ELF-1 (cell line): ENCODE data around the gene ESX1.
"Not testable (repeated sequence)": the region's sequence is repeated elsewhere in the genome, so short reads cannot be mapped to it uniquely, and the experiment has no call there.

ENCODE experiments used
- DNase-seq: peaks from one replicate; pipeline ENCODE4 v3.0.0-alpha.2; 2016; ENCODE audit warnings: low read depth, low spot score

The ESX1 gene

GRCh38 chrX:104254442-104255115 is at the start of gene ESX1:
TSS of gene ESX1 (minus strand) at chrX:104254933. CDS start at chrX:104254849, 84 bp downstream.
- DNase-seq = peak; percentile 69

- no peak for DNase-seq
These were observed 40.9 kb upstream of the ESX1 start for GRCh38 chrX:104295636-104296035.

GRCh38 chrX:104288961-104289360 is 34.2 kb upstream of the ESX1 start:
- DNase-seq = no peak

- DNase-seq = peak; percentile 63
These were observed 33.5 kb upstream of the ESX1 start for GRCh38 chrX:104288269-104288668.

GRCh38 chrX:104285201-104285600 is 30.5 kb upstream of the ESX1 start:
- no peak for DNase-seq

GRCh38 chrX:104284507-104284906 is 29.8 kb upstream of the ESX1 start:
- no peak for DNase-seq

GRCh38 chrX:104282166-104282725 is 27.5 kb upstream of the ESX1 start:
- DNase-seq = no peak

- DNase-seq = no peak
These were observed 26.8 kb upstream of the ESX1 start for GRCh38 chrX:104281564-104281963.

- DNase-seq = no peak
These were observed 25.9 kb upstream of the ESX1 start for GRCh38 chrX:104280609-104281008.

GRCh38 chrX:104270916-104271512 is 16.3 kb upstream of the ESX1 start:
- peak; percentile 76 for DNase-seq

GRCh38 chrX:104270212-104270611 is 15.5 kb upstream of the ESX1 start:
- peak; percentile 23 for DNase-seq

GRCh38 chrX:104255465-104255864 is 732 bp upstream of the ESX1 start:
- DNase-seq = peak; percentile 21

GRCh38 chrX:104253567-104254441 is 929 bp downstream of the ESX1 start:
- DNase-seq = peak; percentile 75

GRCh38 chrX:104250470-104250869 is 4.3 kb downstream of the ESX1 start:
- DNase-seq = no peak

- DNase-seq = not testable (repeated sequence)
These were observed 24.7 kb downstream of the ESX1 start for GRCh38 chrX:104230060-104230459.

- DNase-seq = no peak
These were observed 43.5 kb downstream of the ESX1 start for GRCh38 chrX:104211187-104211586.

GRCh38 chrX:104205548-104205947 is 49.2 kb downstream of the ESX1 start:
- no peak for DNase-seq
